ENCODE measurements around the gene C12orf57.

GRCh38 chr12:6965714-6966113 lies 21.9 kb downstream of the C12orf57 start:
- TF ChIP-seq, protein P1, sequence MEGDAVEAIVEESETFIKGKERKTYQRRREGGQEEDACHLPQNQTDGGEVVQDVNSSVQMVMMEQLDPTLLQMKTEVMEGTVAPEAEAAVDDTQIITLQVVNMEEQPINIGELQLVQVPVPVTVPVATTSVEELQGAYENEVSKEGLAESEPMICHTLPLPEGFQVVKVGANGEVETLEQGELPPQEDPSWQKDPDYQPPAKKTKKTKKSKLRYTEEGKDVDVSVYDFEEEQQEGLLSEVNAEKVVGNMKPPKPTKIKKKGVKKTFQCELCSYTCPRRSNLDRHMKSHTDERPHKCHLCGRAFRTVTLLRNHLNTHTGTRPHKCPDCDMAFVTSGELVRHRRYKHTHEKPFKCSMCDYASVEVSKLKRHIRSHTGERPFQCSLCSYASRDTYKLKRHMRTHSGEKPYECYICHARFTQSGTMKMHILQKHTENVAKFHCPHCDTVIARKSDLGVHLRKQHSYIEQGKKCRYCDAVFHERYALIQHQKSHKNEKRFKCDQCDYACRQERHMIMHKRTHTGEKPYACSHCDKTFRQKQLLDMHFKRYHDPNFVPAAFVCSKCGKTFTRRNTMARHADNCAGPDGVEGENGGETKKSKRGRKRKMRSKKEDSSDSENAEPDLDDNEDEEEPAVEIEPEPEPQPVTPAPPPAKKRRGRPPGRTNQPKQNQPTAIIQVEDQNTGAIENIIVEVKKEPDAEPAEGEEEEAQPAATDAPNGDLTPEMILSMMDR (IDR thresholded peaks at IDR 0.05) = no peak
- no peak for TF ChIP-seq POLR2A (IDR thresholded peaks at IDR 0.05)

Data from prostate gland (tissue), 2 donors.